Tibial nerve (tissue), 4 donors: ENCODE measurements around the gene KLHL17. TPM values are rescaled to one million over a fixed set of nuclear protein-coding genes. Genes with fewer than 3 reads are reported as not detected.

Experiments
- DNase-seq, 2 donors: peaks; one replicate each; pipeline ENCODE4 v3.0.0-alpha.2; 2019; ENCODE audit warnings: low spot score in 2 of 2
- H3K27ac ChIP-seq, 4 donors: fragments of 200-600 bp; sonication (generic) in 3 of 4; one replicate each; pipeline ENCODE4 v1.5.1; 2017 to 2019; ENCODE audit warnings: mild to moderate bottlenecking in 1 of 4
- H3K27me3 ChIP-seq, 2 donors: fragments of 200-600 bp; sonication (generic) in 1 of 2; one replicate each; pipeline versions ENCODE4 v1.5.1 to v1.6.0; 2017 to 2019
- H3K36me3 ChIP-seq, 3 donors: fragments of 200-600 bp; sonication (generic); one replicate each; pipeline ENCODE4 v1.5.1; 2018 to 2019
- H3K4me1 ChIP-seq, 4 donors: fragments of 200-600 bp; sonication (generic) in 3 of 4; one replicate each; pipeline ENCODE4 v1.5.1; 2017 to 2019
- H3K4me3 ChIP-seq, 4 donors: fragments of 200-600 bp; sonication (generic) in 3 of 4; one replicate each; pipeline ENCODE4 v1.5.1; 2017 to 2019; ENCODE audit warnings: mild to moderate bottlenecking in 1 of 4, moderate library complexity in 1 of 4
- H3K9me3 ChIP-seq, 4 donors: fragments of 200-600 bp; sonication (generic) in 3 of 4; one replicate each; pipeline ENCODE4 v1.5.1; 2017 to 2019
- CTCF ChIP-seq, 5 experiments: fragments of 200-600 bp in 3 of 5; fragments of 450-650 bp in 2 of 5; sonication (generic) in 3 of 5; IDR thresholded peaks; one replicate each; pipeline ENCODE4 v1.5.1; 2016 to 2019; ENCODE audit warnings: antibody characterized with exemption in 5 of 5, mild to moderate bottlenecking in 3 of 5, moderate library complexity in 2 of 5
- EP300 ChIP-seq, 2 donors: sonication (generic); formaldehyde crosslinking; IDR thresholded peaks; one replicate each; pipeline ENCODE4 v1.6.1; 2017; ENCODE audit warnings: antibody characterized with exemption in 2 of 2, mild to moderate bottlenecking in 1 of 2
- POLR2A ChIP-seq, 2 donors: fragments of 450-650 bp; IDR thresholded peaks; one replicate each; pipeline ENCODE4 v1.6.1; 2017; ENCODE audit warnings: antibody characterized with exemption in 2 of 2, mild to moderate bottlenecking in 2 of 2, moderate library complexity in 2 of 2
- WGBS, 2 donors: methylation state at CpG; one replicate each; pipeline ENCODE4 v1.1.5; 2018; 5-methylcytosine and 5-hydroxymethylcytosine counted together
- total RNA-seq, 4 donors: library from RNA; depleted of rRNA; stranded (reverse); fragments of >200 nt; gene quantifications; one replicate each; pipeline ENCODE4 v1.1.0, GENCODE V29; 2016

KLHL17 gene
- total RNA-seq, 4 donors from 2014 or later: 4.2 to 19.2 (median 11.9) TPM

- DNase-seq: no peak
- Histone ChIP-seq H3K36me3 (no peaks in the 10 kb centered on the region), H3K27ac (peak overlapping the region in 2 of 4 donors; percentile 33 to 75), H3K4me3 (peak overlapping the region in 1 of 4 donors; percentile 1), H3K4me1 (peaks cover 0 to 43% (median 0%) of the 10 kb centered on the region in 4 donors), H3K27me3 (peaks cover 0 to 75% of the 10 kb centered on the region in 2 donors), H3K9me3 (no peaks in the 10 kb centered on the region)
- peak in 1 of 2 donors; percentile 72 for TF ChIP-seq EP300 (IDR thresholded peaks at IDR 0.05)
- no peak for TF ChIP-seq POLR2A (IDR thresholded peaks at IDR 0.05)
- TF ChIP-seq CTCF (IDR thresholded peaks at IDR 0.05): no peak
- WGBS, 2 donors: 10 to 21% methylated on average over 26 to 35 of the region's 37 CpGs
Measured at GRCh38 chr1:934991-935750, 25.2 kb upstream of the KLHL17 start.

- no peak for DNase-seq
- 13 to 17% methylated on average over 6 to 17 of the region's 30 CpGs for WGBS, 2 donors
- Histone ChIP-seq H3K36me3 (no peaks in the 10 kb centered on the region), H3K4me1 (peaks cover 0 to 50% (median 5%) of the 10 kb centered on the region in 4 donors), H3K4me3 (peak overlapping the region in 1 of 4 donors; percentile 1), H3K27me3 (peaks cover 0 to 79% of the 10 kb centered on the region in 2 donors), H3K9me3 (no peaks in the 10 kb centered on the region), H3K27ac (peak overlapping the region in 3 of 4 donors; percentile 19 to 75 (median 49))
- TF ChIP-seq EP300 (IDR thresholded peaks at IDR 0.05) (no peak), POLR2A (IDR thresholded peaks at IDR 0.05) (no peak), CTCF (IDR thresholded peaks at IDR 0.05) (no peak)
Measured at GRCh38 chr1:935751-936231, 24.6 kb upstream of the KLHL17 start.

GRCh38 chr1:936348-937264 is 23.8 kb upstream of the KLHL17 start:
- WGBS, 2 donors: 71 to 77% methylated on average over 35 to 44 of the region's 45 CpGs
- Histone ChIP-seq H3K9me3 (no peaks in the 10 kb centered on the region), H3K27ac (peak overlapping the region in 2 of 4 donors; percentile 49 to 75), H3K27me3 (peaks cover 0 to 81% of the 10 kb centered on the region in 2 donors), H3K36me3 (no peaks in the 10 kb centered on the region), H3K4me1 (peaks cover 0 to 58% (median 13%) of the 10 kb centered on the region in 4 donors), H3K4me3 (peak overlapping the region in 1 of 4 donors; percentile 1)
- DNase-seq: no peak
- TF ChIP-seq EP300 (IDR thresholded peaks at IDR 0.05): no peak
- TF ChIP-seq CTCF (IDR thresholded peaks at IDR 0.05): no peak
- TF ChIP-seq POLR2A (IDR thresholded peaks at IDR 0.05): no peak

GRCh38 chr1:937521-937920 is 22.9 kb upstream of the KLHL17 start:
- DNase-seq: no peak

More at GRCh38 chr1:937521-937920, 22.9 kb upstream of the KLHL17 start:
- Histone ChIP-seq H3K4me3 (no peak overlapping the region), H3K27ac (peak overlapping the region in 1 of 4 donors; percentile 76), H3K9me3 (no peaks in the 10 kb centered on the region), H3K4me1 (peaks cover 0 to 67% (median 21%) of the 10 kb centered on the region in 4 donors), H3K27me3 (peaks cover 0 to 83% of the 10 kb centered on the region in 2 donors), H3K36me3 (no peaks in the 10 kb centered on the region)
- WGBS, 2 donors: 85 to 95% methylated on average over 11 to 16 of the region's 16 CpGs
- no peak for TF ChIP-seq CTCF (IDR thresholded peaks at IDR 0.05)
- no peak for TF ChIP-seq EP300 (IDR thresholded peaks at IDR 0.05)
- no peak for TF ChIP-seq POLR2A (IDR thresholded peaks at IDR 0.05)
